Heart left ventricle (tissue), 16 donors: ENCODE results near the gene ACOX1. TPM values are rescaled to one million over a fixed set of nuclear protein-coding genes. Genes with fewer than 3 reads are reported as not detected.

Source experiments
- ATAC-seq, 4 donors: fragments of 200-7000 bp; cut with Tn5 transposase; one replicate each; pipeline ENCODE4 v1.9.1; 2020 to 2022; ENCODE audit warnings: moderate library complexity in 4 of 4, mild to moderate bottlenecking in 3 of 4, moderate number of reproducible peaks in 1 of 4
- DNase-seq, 5 donors: peaks; one replicate each; pipeline ENCODE4 v3.0.0-alpha.2; 2020
- H3K27ac ChIP-seq, 12 donors: fragments of 200-600 bp; sonication (generic) in 4 of 12; one replicate each; pipeline versions ENCODE4 v1.5.0 to v1.8.0; 2016 to 2022; ENCODE audit warnings: mild to moderate bottlenecking in 2 of 12
- H3K27me3 ChIP-seq, 9 donors: fragments of 200-600 bp; sonication (generic) in 2 of 9; one replicate each; pipeline versions ENCODE4 v1.5.1 to v1.8.0; 2016 to 2022; ENCODE audit warnings: mild to moderate bottlenecking in 3 of 9
- H3K36me3 ChIP-seq, 9 donors: fragments of 200-600 bp; sonication (generic) in 2 of 9; one replicate each; pipeline versions ENCODE4 v1.5.0 to v1.8.0; 2018 to 2022; ENCODE audit warnings: mild to moderate bottlenecking in 2 of 9
- H3K4me1 ChIP-seq, 12 donors: fragments of 200-600 bp; sonication (generic) in 4 of 12; one replicate each; pipeline versions ENCODE4 v1.5.0 to v1.8.0; 2016 to 2022; ENCODE audit warnings: mild to moderate bottlenecking in 3 of 12
- H3K4me3 ChIP-seq, 12 donors: fragments of 200-600 bp; sonication (generic) in 4 of 12; one replicate each; pipeline versions ENCODE4 v1.5.0 to v1.8.0; 2017 to 2022; ENCODE audit warnings: mild to moderate bottlenecking in 9 of 12, moderate library complexity in 4 of 12
- H3K9me3 ChIP-seq, 12 donors: fragments of 200-600 bp; sonication (generic) in 4 of 12; one replicate each; pipeline versions ENCODE4 v1.5.0 to v1.8.0; 2016 to 2022; ENCODE audit warnings: mild to moderate bottlenecking in 1 of 12
- POLR2A ChIP-seq, 2 donors: fragments of 450-650 bp; IDR thresholded peaks; one replicate each; pipeline ENCODE4 v1.6.1; 2017; ENCODE audit warnings: antibody characterized with exemption in 2 of 2, mild to moderate bottlenecking in 2 of 2, moderate library complexity in 2 of 2
- WGBS, 4 donors: extraction: QIAGEN DNeasy Blood & Tissue Kit in 2 of 4; methylation state at CpG; one replicate each; pipeline versions ENCODE4 v1.1.5 to v1.1.7; 2013 to 2018; 5-methylcytosine and 5-hydroxymethylcytosine counted together
- intact Hi-C, 10 donors: fragments of 100-400 bp; cut with DNase I; formaldehyde crosslinking; loops; one replicate each; pipeline versions ENCODE4 v1.11.1 to v1.14.2; 2022
- polyA plus RNA-seq, 2 donors: library from polyadenylated mRNA; stranded (reverse); fragments of 200-250 nt; gene quantifications; one replicate each; pipeline ENCODE4 v1.2.3, GENCODE V29; 2013
- total RNA-seq, 9 donors: library from RNA; depleted of rRNA in 2 of 9; stranded (reverse); fragments of >200 nt in 2 of 9; fragmentation: NEBNext Ultra II Directional in 3 of 9; extraction: Animal tissue kit (Norgen Biotek cat#: 25700) in 3 of 9; gene quantifications; one replicate each; pipeline versions ENCODE4 v1.1.0 to v1.2.4, GENCODE V29; 2016 to 2023
- TF ChIP-seq, protein P1 (sequence below), 12 donors: fragments of 200-600 bp; sonication (generic) in 4 of 12; IDR thresholded peaks; one replicate each; pipeline versions ENCODE4 v1.5.0 to v1.8.0; 2018 to 2022; ENCODE audit warnings: antibody characterized with exemption in 12 of 12, mild to moderate bottlenecking in 5 of 12
- donor health status: ischemic (EF 13 %, LVEDD 7.1; RV severe dilation, severe dysfunction).
- donor health status: healthy with polysubstance abuse.
- donor health status: DM: no; HTN: yes; CAD: no.
- donor health status: DM: no; HTN: no; CAD: no.
- donor health status: ischemic (EF 25% LVEDD 6.9; RV normal size, moderate dysfunction).
- donor health status: ischemic (EF 25% LVEDD 5.7; RV mildly dilated, moderate dysfunction).
- donor health status: healthy.
- donor health status: DM: yes; HTN: yes; CAD: no.
- donor health status: ischemic (EF 35%, LVEDD 5.7; RV mildly dilated, moderate dysfunction).
- donor health status: nonischemic (EF 11% LVEDD 7.7; RV severe dilation, severe dysfunction).
- donor health status: DM: yes; HTN: yes; CAD: no.
- donor health status: PGD.
- donor health status: ischemic (EF 29% LVEDD 5.4; RV normal size, mild dysfunction).
- donor health status: nonischemic (EF 23%, LVEDD 6.1; RV moderate dilation, normal function).

The ACOX1 gene
- total and polyA plus RNA-seq, 11 donors, result 19.5 to 117 (median 78.3) TPM

GRCh38 chr17:76025294-76025693, 46.3 kb upstream of the ACOX1 start:
- Histone ChIP-seq H3K36me3 (no peaks in the 10 kb centered on the region), H3K27ac (peak overlapping the region in 1 of 12 donors; percentile 17), H3K27me3 (no peaks in the 10 kb centered on the region), H3K4me3 (no peak overlapping the region), H3K9me3 (no peaks in the 10 kb centered on the region), H3K4me1 (peaks cover 0 to 10% (median 5%) of the 10 kb centered on the region in 12 donors)
- WGBS, 4 donors, result 83 to 91% (median 90%) methylated on average over 11 to 12 of the region's 12 CpGs
- no peak for TF ChIP-seq POLR2A (IDR thresholded peaks at IDR 0.05)
- TF ChIP-seq, protein P1, sequence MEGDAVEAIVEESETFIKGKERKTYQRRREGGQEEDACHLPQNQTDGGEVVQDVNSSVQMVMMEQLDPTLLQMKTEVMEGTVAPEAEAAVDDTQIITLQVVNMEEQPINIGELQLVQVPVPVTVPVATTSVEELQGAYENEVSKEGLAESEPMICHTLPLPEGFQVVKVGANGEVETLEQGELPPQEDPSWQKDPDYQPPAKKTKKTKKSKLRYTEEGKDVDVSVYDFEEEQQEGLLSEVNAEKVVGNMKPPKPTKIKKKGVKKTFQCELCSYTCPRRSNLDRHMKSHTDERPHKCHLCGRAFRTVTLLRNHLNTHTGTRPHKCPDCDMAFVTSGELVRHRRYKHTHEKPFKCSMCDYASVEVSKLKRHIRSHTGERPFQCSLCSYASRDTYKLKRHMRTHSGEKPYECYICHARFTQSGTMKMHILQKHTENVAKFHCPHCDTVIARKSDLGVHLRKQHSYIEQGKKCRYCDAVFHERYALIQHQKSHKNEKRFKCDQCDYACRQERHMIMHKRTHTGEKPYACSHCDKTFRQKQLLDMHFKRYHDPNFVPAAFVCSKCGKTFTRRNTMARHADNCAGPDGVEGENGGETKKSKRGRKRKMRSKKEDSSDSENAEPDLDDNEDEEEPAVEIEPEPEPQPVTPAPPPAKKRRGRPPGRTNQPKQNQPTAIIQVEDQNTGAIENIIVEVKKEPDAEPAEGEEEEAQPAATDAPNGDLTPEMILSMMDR (IDR thresholded peaks at IDR 0.05), result no peak
- DNase-seq (peak in 1 of 5 donors; percentile 28), ATAC-seq (no peak)
- intact Hi-C loops, result no loop called here

- Histone ChIP-seq H3K36me3 (no peaks in the 10 kb centered on the region), H3K9me3 (no peaks in the 10 kb centered on the region), H3K4me1 (peaks cover 0 to 2% (median under 1%) of the 10 kb centered on the region in 12 donors), H3K4me3 (no peak overlapping the region), H3K27ac (no peak overlapping the region), H3K27me3 (no peaks in the 10 kb centered on the region)
- intact Hi-C loops, result no loop called here
- ATAC-seq (no peak), DNase-seq (peak in 1 of 5 donors; percentile 28)
- 88 to 96% (median 93%) methylated on average over 3 to 9 of the region's 9 CpGs for WGBS, 4 donors
- no peak for TF ChIP-seq POLR2A (IDR thresholded peaks at IDR 0.05)
- TF ChIP-seq, protein P1 (IDR thresholded peaks at IDR 0.05), result no peak
Measured at GRCh38 chr17:76024353-76024752, 45.4 kb upstream of the ACOX1 start.

GRCh38 chr17:76023900-76024237, 44.9 kb upstream of the ACOX1 start:
- intact Hi-C loops, result no loop called here

DNA sequence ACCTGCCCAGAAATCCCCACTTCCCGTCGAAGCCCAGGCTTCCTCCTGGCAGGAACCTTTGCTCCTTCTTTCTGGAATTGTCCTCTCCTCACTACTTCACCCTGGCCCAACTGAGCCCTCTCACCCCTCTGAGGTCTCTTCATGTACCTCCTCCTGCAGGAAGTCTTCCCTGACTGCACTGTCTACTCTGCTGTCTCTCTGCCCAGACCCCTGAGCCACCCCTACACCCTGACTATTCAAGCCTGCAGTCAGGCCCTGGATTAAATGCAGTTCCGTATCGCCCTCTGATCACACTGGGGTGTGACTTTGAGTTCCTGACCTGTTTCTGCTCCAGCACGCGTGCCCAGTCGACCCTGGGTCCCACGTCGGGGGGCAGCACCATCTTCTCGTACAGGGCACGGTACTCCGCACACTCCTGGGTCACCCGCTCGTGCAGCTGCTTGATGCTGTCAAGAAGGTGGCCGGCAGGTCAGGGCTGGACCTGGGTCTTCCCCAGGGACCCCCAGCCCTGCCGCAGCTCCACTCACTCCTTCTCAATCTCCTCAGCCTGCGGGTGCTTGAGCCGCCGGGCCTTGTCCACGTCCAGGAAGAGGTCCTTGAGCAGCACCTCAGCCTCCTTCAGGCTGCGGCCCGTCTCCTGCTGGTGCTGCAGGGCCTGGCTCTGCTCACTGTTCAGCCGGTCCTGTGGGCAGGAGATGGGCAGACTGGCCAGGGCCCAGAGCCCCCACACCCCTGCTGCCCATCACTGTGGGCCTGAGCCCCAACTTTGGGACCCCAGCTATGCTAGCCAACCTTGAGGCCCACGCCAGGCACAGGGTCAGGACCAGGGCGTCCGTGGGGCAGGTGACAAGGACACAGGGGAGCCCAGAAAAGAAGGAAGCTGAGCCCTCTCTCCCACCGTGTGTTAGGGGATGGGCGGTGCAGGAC, 44.3 kb upstream of the ACOX1 start:
- intact Hi-C loops, result no loop called here
- H3K9me3 ChIP-seq, result no peaks in the 10 kb centered on the region
- H3K27ac ChIP-seq, result no peak overlapping the region
- no peaks in the 10 kb centered on the region for H3K27me3 ChIP-seq
- H3K36me3 ChIP-seq, result no peaks in the 10 kb centered on the region
- TF ChIP-seq, protein P1 (IDR thresholded peaks at IDR 0.05), result no peak
- TF ChIP-seq POLR2A (IDR thresholded peaks at IDR 0.05), result no peak
- DNase-seq, result no peak
- 86 to 92% (median 89%) methylated on average over 18 to 28 of the region's 28 CpGs for WGBS, 4 donors
- no peaks in the 10 kb centered on the region for H3K4me1 ChIP-seq
- no peak overlapping the region for H3K4me3 ChIP-seq
- no peak for ATAC-seq

More at GRCh38 chr17:76023900-76024237, 44.9 kb upstream of the ACOX1 start:
- Histone ChIP-seq H3K9me3 (no peaks in the 10 kb centered on the region), H3K27me3 (no peaks in the 10 kb centered on the region), H3K4me3 (no peak overlapping the region), H3K4me1 (no peaks in the 10 kb centered on the region), H3K36me3 (no peaks in the 10 kb centered on the region), H3K27ac (no peak overlapping the region)
- DNase-seq (no peak), ATAC-seq (no peak)
- WGBS, 4 donors, result 93 to 96% (median 94%) methylated on average over 7 to 9 of the region's 9 CpGs
- no peak for TF ChIP-seq POLR2A (IDR thresholded peaks at IDR 0.05)
- TF ChIP-seq, protein P1 (IDR thresholded peaks at IDR 0.05), result no peak
